ENCODE data around the gene GOLPH3.
"Not testable (repeated sequence)": the region's sequence is repeated elsewhere in the genome, so short reads cannot be mapped to it uniquely, and the experiment has no call there.

The GOLPH3 gene

GRCh38 chr5:32132757-32133156 is 41.4 kb downstream of the GOLPH3 start:
- DNase-seq, result no peak

GRCh38 chr5:32131604-32132003 is 42.5 kb downstream of the GOLPH3 start:
- DNase-seq, result no peak

- DNase-seq, result no peak
These were observed 43.3 kb downstream of the GOLPH3 start for GRCh38 chr5:32130865-32131264.

GRCh38 chr5:32129074-32129598 is 45.0 kb downstream of the GOLPH3 start:
- DNase-seq, result no peak

GRCh38 chr5:32127711-32128110 is 46.4 kb downstream of the GOLPH3 start:
- DNase-seq, result no peak

GRCh38 chr5:32126691-32127090 is 47.4 kb downstream of the GOLPH3 start:
- no peak for DNase-seq

- DNase-seq, result no peak
These were observed 50.0 kb downstream of the GOLPH3 start for GRCh38 chr5:32123889-32124676.

GRCh38 chr5:32123058-32123805 is 50.9 kb downstream of the GOLPH3 start:
- no peak for DNase-seq

GRCh38 chr5:32118922-32119321 is 55.2 kb downstream of the GOLPH3 start:
- not testable (repeated sequence) for DNase-seq

GRCh38 chr5:32116574-32117313 is 57.4 kb downstream of the GOLPH3 start:
- no peak for DNase-seq

GRCh38 chr5:32115985-32116384 is 58.1 kb downstream of the GOLPH3 start:
- no peak for DNase-seq

- DNase-seq, result no peak
These were observed 63.9 kb downstream of the GOLPH3 start for GRCh38 chr5:32110111-32110696.

GRCh38 chr5:32109236-32109635 is 64.9 kb downstream of the GOLPH3 start:
- no peak for DNase-seq

GRCh38 chr5:32108167-32108566 is 66.0 kb downstream of the GOLPH3 start:
- no peak for DNase-seq

GRCh38 chr5:32107291-32107690 is 66.8 kb downstream of the GOLPH3 start:
- DNase-seq, result no peak

- no peak for DNase-seq
These were observed 70.6 kb downstream of the GOLPH3 start for GRCh38 chr5:32103521-32103920.

- no peak for DNase-seq
These were observed 71.7 kb downstream of the GOLPH3 start for GRCh38 chr5:32102254-32102986.

GRCh38 chr5:32100691-32101302 is 73.3 kb downstream of the GOLPH3 start:
- no peak for DNase-seq

GRCh38 chr5:32100230-32100629 is 73.9 kb downstream of the GOLPH3 start:
- DNase-seq, result no peak

GRCh38 chr5:32099486-32100035 is 74.6 kb downstream of the GOLPH3 start:
- no peak for DNase-seq

GRCh38 chr5:32098890-32099310 is 75.2 kb downstream of the GOLPH3 start:
- no peak for DNase-seq

All from NCI-H510A (cell line).